Brain microvascular endothelial cell (primary cell): ENCODE data around the gene PSMC3.

ENCODE experiments used
- DNase-seq: peaks from one replicate; pipeline ENCODE4 v3.0.0-alpha.2; 2020
- H3K27ac ChIP-seq: fragments of 250-450 bp; sonication (Bioruptor Pico); 2 replicates; pipeline ENCODE4 v1.5.1; 2020; ENCODE audit warnings: mild to moderate bottlenecking, moderate library complexity
- H3K27me3 ChIP-seq: fragments of 250-450 bp; sonication (Bioruptor Pico); replicated peaks from 2 replicates; pipeline ENCODE4 v1.5.1; 2020; ENCODE audit warnings: mild to moderate bottlenecking
- H3K36me3 ChIP-seq: fragments of 250-450 bp; sonication (Bioruptor Pico); replicated peaks from 2 replicates; pipeline ENCODE4 v1.5.1; 2020; ENCODE audit warnings: mild to moderate bottlenecking
- H3K4me3 ChIP-seq: 2 replicates; pipeline ENCODE4 v1.5.1; 2011; ENCODE audit warnings: low read depth, mild to moderate bottlenecking, control low read depth, low read length, moderate library complexity
- CTCF ChIP-seq: IDR thresholded peaks from 2 replicates; pipeline ENCODE4 v1.5.1; 2011; ENCODE audit warnings: low read depth, mild to moderate bottlenecking, moderate library complexity, low read length, control low read depth, inconsistent platforms; ENCODE audit errors: missing control alignments
- in situ Hi-C: cut with HindIII; loops from 2 replicates; pipeline ENCODE4 v1.10.0; 2017; ENCODE audit warnings: low sequenced_read_pairs, low pct_ligation_motif_present

PSMC3 gene

GRCh38 chr11:47413351-47413750 lies 12.9 kb downstream of the PSMC3 start:
- no peak for TF ChIP-seq CTCF
- no peaks in the 10 kb centered on the region for H3K27me3 ChIP-seq
- no peak for DNase-seq
- H3K36me3 ChIP-seq = peaks cover 38% of the 10 kb centered on the region
- in situ Hi-C loops = no loop called here
- H3K27ac ChIP-seq = no peak overlapping the region
- H3K4me3 ChIP-seq = no peak overlapping the region

- in situ Hi-C loops = no loop called here
- Histone ChIP-seq H3K27ac (no peak overlapping the region), H3K4me3 (no peak overlapping the region), H3K27me3 (no peaks in the 10 kb centered on the region), H3K36me3 (peaks cover 35% of the 10 kb centered on the region)
- peak; percentile 92 for TF ChIP-seq CTCF
- no peak for DNase-seq
These were observed 14.1 kb downstream of the PSMC3 start for GRCh38 chr11:47411884-47412746.

- DNase-seq = no peak
- no peak overlapping the region for H3K27ac ChIP-seq
- peak overlapping the region; percentile 89 for H3K4me3 ChIP-seq
- in situ Hi-C loops = no loop called here
- H3K36me3 ChIP-seq = peaks cover 31% of the 10 kb centered on the region
- no peak for TF ChIP-seq CTCF
- H3K27me3 ChIP-seq = no peaks in the 10 kb centered on the region
These were observed 15.6 kb downstream of the PSMC3 start for GRCh38 chr11:47410370-47411264.

- no peak for DNase-seq
These were observed 16.5 kb downstream of the PSMC3 start for GRCh38 chr11:47409440-47410369.

More at GRCh38 chr11:47409440-47410369, 16.5 kb downstream of the PSMC3 start:
- Histone ChIP-seq H3K36me3 (peaks cover 25% of the 10 kb centered on the region), H3K27ac (peak overlapping the region; percentile 85), H3K27me3 (no peaks in the 10 kb centered on the region), H3K4me3 (peak overlapping the region; percentile 89)
- no peak for TF ChIP-seq CTCF
- in situ Hi-C loops = no loop called here
